ENCODE data around the gene DNAAF8.
"Not testable (repeated sequence)": the region's sequence is repeated elsewhere in the genome, so short reads cannot be mapped to it uniquely, and the experiment has no call there.

DNAAF8 gene

DNA sequence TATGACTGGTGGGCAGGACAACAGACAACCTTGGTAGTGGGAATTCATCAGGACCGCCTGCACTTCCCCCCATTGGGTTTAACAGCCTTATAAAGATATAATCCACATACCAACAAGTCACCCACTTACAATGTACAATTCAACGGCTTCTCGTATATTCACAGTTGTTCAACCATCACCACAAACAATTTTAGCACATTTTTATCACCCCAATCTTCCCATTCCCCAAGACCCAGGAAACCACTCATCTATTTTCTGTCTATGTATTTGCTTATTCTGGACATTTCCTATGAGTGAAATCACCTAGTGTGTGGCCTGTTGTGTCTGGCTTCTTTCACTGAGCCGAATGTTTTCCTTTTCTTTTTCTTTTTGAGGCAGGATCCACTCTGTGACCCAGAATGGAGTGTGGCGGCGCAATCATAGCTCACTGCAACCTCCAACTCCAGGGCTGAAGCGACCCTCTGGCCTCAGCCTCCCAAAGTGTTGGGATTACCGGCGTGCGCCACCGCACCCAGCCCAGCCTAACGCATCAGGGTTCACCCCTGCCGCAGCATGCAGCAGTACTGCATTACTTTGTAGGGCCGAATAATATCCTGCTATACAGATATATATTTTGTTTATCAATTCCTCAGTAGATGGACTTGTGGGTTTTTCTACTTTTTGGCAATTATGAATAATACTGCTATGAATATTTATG, 11.1 kb upstream of the DNAAF8 start:
- DNase-seq (ENCODE audit: low read depth in 3 of 3), result no peak

- DNase-seq (ENCODE audit: low read depth in 3 of 3), result no peak
Measured at GRCh38 chr16:4724661-4725270, 9.6 kb upstream of the DNAAF8 start.

DNA sequence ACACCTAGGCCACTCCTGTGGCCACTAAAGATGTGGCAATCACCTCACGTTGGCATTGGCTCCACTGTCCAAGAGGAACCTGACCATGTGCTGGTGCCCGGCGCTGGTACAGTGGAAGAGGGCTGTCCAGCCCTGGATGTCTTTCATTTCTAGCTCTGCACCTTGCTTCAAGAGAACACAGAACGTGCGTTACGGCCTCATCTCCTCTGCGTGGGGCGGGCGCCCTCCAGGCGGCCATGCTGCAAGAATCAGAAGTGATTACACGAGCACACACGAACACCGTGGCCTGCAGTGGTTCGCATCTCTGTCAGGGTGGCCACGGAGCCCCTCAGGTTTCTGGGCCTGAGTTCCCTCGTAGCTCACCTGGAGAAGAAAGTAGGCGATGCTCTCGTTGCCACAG, 7.7 kb upstream of the DNAAF8 start:
- no peak for DNase-seq (ENCODE audit: low read depth in 3 of 3)

GRCh38 chr16:4728676-4729075, 5.7 kb upstream of the DNAAF8 start:
- no peak for DNase-seq (ENCODE audit: low read depth in 3 of 3)

DNA sequence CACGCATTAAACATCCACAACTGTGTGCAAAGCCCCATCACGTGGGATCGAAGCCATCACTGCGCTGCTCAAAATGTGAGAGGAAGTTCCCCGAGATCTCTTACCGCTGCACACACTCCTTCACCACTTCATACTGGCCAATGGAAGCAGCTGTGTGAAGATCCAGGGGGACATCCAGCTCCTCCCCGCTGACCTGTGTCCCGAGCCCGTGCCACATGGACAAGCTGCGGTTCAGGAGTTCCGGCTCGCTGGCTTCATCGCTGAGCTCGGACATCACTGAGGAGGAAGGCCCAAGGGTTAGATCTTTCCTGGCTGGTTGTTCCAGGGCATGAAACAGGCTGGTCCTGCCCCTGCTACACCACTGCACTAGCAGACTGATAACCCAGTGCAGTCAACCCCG, 4.5 kb upstream of the DNAAF8 start:
- DNase-seq (ENCODE audit: low read depth in 3 of 3), result no peak

GRCh38 chr16:4733211-4733742, 1.1 kb upstream of the DNAAF8 start:
- DNase-seq (ENCODE audit: low read depth in 3 of 3), result no peak

DNA sequence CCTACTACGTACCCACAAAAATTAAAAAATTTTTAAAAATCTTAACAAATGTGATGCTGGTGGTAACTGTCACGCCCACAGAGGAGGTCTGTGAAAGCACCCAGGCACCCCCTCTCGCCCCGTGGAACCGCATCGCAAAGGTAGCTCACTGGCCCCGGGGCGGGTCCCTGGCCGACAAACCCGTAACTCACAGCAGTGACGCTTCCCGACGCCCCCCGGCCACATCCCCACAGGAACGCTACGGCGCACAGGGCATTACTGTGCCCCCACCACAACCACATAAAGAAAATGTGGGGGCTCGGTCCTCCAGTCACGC, 632 bp upstream of the DNAAF8 start:
- peak in 1 of 3 donors; percentile 15 for DNase-seq (ENCODE audit: low read depth in 3 of 3)

DNA sequence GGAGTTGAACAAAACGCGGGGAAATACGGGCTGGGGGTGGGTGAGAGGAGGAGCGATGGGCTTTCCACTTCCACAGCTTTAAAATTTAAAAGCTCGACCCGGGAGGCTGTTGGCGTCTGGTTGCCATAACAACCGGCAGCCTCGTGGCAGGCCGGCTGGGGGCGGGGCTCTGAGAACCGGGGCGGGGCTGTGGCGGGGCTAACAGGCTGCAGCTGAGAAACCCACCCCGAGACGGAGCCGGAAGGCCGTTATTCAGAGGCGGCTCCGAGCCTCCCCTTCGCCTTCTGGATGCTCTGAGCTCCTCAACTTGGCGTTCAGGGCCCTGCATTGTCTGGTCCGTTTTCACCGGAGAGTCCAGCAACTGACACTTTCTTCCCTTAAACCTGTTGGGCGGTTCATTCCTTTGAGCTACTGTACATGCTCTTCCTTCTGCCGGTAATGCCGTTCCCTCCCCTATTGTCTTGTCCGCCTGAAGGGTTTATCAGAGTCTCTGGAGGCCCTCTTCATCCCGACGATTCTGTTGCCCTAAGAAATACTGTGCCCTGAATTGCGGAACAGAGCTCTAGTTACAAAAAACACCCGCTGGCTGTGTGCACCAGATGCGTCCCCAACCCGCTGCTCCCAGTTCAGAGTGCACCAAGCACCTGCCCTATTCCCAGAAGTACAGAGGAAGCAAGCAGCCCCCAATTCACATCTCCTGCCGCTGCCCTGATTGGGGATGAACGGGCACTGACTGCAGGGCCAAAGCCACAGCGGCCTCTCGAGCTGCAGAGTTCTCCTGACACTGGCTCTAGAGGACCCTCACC, 596 bp downstream of the DNAAF8 start:
- DNase-seq (ENCODE audit: low read depth in 3 of 3), result peak; percentile 80 to 95 (median 80)

DNA sequence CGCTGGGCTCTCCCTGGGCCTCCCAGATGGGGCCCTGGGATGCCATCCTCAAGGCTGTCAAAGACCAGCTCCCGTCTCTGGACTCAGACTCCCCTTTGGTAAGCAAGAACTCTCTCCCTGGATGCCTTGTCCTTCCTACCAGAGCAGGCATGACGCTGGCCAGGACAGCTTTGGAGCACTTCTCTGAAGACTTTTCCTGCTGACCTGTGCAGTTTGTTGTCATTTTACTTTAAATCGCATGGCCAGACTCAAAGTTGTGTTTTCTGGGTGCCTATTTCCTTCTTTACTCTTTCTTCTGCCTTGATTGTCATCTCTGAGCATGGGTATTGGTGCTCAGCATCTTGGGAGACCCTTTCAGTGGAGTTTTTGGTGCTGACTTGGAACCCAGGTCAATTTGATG, 2.2 kb downstream of the DNAAF8 start:
- no peak for DNase-seq (ENCODE audit: low read depth in 3 of 3)

DNA sequence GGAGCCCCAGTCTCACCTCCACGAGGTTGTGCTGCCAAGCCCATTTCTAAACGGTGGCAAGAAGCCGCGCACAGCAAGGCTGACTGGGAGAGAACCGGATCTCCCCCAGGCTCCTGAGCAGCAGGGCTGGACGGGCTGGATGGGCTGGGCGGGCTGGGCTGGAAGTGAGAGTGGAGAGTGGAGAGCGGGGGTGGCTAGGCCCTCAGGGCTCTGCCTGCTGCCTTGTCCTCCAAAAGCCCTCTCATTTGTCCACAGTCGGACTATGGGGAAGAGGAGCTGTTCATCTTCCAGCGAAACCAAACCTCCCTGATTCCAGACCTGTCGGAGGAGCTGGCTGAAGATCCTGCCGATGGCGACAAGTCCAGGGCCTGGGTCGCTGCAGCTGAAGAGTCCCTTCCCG, 3.2 kb downstream of the DNAAF8 start:
- DNase-seq (ENCODE audit: low read depth in 3 of 3), result no peak

GRCh38 chr16:4738370-4738769, 4.0 kb downstream of the DNAAF8 start:
- not testable (repeated sequence) for DNase-seq (ENCODE audit: low read depth in 3 of 3)

DNA sequence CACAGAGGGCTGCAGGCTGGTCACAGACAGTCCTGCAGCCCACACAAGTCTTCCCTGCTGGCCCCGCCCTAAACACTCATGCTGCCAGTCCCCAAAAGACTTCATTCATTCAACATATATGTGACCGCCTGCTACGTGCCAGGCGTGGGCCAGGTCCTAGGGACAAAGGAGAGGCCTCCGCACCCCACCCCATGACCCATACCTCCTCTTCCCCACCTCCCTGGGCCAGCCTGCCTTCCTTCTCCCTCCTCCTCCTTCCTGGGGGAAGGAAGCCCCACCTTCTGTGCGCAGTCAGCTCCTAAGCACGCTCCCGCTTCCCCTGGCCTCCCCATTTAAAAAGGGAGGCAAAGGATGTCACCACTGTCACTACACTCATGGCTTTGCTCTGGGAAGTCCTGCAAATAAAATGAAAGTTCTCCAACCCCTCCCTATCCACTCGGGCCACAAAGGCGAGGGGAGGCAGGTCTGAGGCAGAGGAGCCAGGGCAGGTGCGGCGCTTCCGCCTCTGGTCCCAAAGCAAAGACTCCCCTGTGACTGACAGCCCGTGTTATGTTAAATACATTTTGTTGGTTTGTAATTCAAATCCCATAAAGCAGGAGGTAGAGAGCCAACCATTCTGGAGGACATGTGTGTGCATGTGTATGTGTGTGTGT, 9.0 kb downstream of the DNAAF8 start:
- DNase-seq (ENCODE audit: low read depth in 3 of 3), result no peak

- no peak for DNase-seq (ENCODE audit: low read depth in 3 of 3)
Measured at GRCh38 chr16:4744555-4745273, 10.4 kb downstream of the DNAAF8 start.

DNA sequence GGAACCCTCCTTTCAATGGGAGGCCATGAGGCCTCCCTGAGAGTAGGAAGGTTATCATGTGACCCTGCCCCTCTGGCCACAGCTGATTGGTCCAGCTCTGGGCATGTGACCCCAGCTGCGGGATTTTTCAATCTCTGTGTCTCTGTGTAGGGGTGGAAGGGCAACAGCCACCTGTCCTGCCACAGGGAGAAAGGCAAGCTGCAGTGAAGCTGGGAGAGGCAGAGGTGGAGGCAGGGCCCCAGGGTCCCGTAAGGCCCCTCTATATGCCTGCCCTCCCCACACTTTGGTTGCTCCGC, 10.9 kb downstream of the DNAAF8 start:
- no peak for DNase-seq (ENCODE audit: low read depth in 3 of 3)

DNA sequence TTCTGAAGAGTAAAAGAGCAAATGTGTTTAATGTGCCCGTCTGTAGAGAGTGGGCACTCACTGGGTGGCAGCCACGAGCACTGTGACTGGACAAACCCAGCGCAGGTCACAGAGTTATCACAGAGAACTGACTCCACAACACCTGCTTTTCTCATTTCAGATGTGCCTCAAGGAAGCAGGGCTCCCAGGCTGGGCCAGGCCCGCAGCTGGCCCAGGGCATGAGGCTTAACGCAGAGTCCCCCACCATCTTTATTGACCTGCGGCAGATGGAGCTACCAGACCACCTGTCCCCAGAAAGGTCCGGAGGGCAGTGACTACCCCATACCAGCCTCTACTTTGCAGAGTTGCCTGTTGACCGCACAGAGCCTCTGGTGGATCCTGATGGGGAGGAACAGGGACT, 11.9 kb downstream of the DNAAF8 start:
- DNase-seq (ENCODE audit: low read depth in 3 of 3), result no peak

GRCh38 chr16:4746991-4747574, 12.7 kb downstream of the DNAAF8 start:
- no peak for DNase-seq (ENCODE audit: low read depth in 3 of 3)

- DNase-seq (ENCODE audit: low read depth in 3 of 3), result no peak
Measured at GRCh38 chr16:4747906-4748681, 13.8 kb downstream of the DNAAF8 start.

GRCh38 chr16:4748682-4749411, 14.5 kb downstream of the DNAAF8 start:
- no peak for DNase-seq (ENCODE audit: low read depth in 3 of 3)

DNA sequence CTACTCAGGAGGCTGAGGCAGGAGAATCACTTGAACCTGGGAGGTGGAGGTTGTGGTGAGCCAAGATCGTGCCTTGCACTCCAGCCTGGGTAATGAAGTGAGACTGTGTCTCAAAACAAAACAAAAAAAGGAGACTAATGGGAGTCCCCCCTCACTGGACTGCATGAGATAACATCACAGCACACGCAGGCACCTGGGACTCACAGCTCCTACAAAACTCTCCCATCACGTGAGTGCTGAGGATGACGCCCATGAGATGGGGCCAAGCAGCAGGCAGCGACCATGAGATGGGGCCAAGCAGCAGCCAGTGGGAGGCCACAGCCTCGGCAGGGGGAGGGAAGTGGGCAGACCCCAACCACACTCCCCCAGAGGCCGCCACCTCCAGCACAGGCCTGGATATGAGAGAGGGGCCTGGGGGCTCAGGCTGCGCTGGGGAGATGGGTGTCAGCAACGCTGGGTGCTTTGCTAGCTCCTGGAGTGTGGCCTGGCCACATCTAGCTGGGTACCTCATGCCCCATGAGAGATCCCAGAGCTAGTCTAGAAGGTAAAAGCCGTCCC, 15.4 kb downstream of the DNAAF8 start:
- DNase-seq (ENCODE audit: low read depth in 3 of 3), result no peak

GRCh38 chr16:4750896-4751295, 16.6 kb downstream of the DNAAF8 start:
- DNase-seq (ENCODE audit: low read depth in 3 of 3), result no peak
